Stimulated activated CD8-positive, alpha-beta memory T cell treated with anti-CD3 and anti-CD28 coated beads, Interleukin-4, amount 100 ng/mL, for 1 hour (primary cell): ENCODE results near the gene GATD1.

Experiments
- DNase-seq, 2 donors: peaks; one replicate each; pipeline ENCODE4 v3.0.0-alpha.2; 2020; ENCODE audit warnings: low read depth in 2 of 2, low spot score in 1 of 2

Gene GATD1

DNA sequence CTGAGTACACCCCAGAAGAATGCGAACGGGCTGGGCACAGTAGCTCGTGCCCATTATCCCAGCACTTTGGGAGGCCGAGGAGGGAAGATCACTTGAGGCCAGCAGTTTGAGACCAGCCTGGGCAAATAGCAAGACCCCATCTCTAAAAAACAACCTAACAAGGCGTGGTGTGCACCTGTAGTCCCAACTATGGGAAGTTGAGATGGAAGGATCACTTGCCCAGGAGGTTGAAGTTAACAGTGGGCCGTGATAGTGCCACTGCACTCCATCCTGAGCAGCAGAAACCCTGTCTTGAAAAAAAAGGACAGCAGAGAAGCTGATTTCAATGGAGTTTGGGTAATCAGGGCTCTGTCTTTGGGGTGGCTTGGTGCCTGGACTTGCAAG, 35.8 kb upstream of the GATD1 start:
- no peak for DNase-seq

DNA sequence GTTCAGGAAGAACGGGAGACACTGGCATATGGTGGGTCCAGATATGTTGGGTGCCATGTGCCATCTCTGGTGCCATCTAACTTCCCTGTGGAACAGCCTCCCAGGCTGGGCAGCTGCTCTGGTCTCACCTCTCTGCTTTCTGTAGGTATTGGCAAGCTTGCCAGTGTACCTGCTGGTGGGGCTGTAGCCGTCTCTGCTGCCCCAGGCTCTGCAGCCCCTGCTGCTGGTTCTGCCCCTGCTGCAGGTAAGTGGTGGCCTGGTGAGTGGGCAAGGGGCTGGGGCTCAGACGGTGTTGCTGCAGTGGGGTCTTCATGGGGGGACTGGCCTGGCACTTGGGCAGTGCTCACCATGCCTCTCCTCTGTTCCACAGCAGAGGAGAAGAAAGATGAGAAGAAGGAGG, 35.1 kb upstream of the GATD1 start:
- no peak for DNase-seq

DNA sequence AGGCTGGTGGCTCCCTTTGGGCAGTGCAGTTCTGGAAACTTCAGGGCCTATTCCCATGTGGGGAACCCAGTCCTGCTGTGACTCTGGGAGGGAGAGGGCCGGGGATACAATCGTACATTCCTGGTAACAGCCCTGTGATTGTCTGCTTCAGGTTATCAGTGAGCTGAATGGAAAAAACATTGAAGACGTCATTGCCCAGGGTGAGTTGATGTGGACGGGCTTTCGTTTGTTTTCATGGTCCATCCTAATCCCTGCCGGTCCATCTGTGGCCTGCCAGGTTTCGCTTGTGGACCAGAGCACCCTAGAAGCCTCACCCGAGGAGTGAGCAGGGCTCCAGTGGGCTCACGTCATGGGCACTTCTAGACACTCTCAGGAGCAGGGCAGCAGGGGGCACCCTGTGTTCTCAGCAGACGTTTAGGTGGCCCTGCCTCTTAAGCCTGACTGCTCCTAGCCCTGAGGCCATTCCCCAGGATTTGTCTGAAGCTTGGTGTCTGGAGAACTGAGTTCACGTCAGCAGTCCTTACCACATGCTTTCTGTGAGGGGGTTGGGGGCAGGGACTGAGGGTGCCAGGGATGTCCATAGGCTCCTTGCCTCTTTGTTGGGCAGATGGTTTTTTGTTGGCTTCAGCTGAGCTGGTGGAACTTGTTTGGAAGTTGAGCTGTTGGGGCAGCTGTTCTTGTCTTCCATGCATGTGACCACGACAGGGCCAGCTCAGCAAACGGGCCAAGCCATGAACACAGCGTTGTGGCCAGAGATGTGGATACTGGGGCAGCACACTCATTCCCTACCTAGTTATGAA, 34.4 kb upstream of the GATD1 start:
- no peak for DNase-seq

DNA sequence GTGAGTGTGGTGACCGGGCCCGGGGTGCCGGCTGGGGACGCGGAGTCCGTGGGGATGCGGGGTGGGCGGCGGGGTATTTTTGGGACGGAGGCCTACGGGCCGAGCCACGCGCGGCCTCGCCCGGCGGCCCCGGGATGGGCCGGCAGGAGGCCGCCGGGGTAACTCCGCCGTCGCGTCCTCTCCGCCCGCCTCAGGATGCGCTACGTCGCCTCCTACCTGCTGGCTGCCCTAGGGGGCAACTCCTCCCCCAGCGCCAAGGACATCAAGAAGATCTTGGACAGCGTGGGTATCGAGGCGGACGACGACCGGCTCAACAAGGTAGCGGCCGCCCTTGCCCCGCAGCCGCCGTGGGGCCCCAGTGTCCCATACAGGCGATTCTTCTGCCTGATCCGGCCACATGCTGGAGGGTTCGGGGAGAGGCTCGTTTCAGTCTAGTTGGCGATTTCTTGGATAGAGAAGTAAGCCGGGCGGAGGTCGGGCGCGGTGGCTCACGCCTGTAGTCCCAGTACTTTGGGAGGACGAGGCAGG, 32.8 kb upstream of the GATD1 start:
- DNase-seq = no peak

DNA sequence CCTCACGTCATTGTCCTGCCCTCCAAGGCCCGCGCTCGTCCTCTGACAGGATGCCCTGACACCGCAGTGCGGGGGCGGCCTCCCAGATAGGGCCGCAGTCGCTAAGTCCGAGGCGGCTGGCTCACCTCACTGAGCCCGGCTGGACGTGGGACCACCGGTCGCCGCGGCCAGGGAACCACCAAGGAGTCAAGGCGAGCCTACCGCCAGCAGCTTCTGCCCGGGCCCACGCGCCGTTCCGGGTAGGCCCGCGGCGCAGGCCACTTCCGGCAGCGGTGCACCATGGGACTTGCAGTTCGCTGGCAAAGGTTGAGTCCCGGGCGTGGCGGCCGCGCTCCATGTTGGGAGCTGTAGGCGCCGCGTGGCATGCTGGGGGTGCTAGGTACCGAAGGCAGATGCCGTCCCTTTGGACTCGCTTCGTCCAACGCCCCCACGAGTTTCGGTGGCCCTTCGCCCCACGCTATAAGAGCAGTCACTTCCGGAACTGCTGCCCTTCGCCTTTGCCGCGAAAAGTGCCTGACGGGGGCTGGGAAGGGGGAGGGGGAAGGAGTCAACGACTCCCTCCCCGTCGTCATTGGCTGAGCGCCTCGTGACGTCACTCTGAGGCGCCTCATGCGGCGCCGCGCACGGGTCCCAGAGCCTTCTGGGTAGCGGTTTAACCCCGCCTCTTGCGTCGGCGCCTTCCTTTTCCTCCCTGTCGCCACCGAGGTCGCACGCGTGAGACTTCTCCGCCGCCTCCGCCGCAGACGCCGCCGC, 32.2 kb upstream of the GATD1 start, which contains the start of gene RPLP2:
Gene RPLP2, plus strand, starts transcription at position 681 of the 753 bp plus-strand sequence. CDS start 268 bp downstream, outside the sequence.
- peak; percentile 96 for DNase-seq

DNA sequence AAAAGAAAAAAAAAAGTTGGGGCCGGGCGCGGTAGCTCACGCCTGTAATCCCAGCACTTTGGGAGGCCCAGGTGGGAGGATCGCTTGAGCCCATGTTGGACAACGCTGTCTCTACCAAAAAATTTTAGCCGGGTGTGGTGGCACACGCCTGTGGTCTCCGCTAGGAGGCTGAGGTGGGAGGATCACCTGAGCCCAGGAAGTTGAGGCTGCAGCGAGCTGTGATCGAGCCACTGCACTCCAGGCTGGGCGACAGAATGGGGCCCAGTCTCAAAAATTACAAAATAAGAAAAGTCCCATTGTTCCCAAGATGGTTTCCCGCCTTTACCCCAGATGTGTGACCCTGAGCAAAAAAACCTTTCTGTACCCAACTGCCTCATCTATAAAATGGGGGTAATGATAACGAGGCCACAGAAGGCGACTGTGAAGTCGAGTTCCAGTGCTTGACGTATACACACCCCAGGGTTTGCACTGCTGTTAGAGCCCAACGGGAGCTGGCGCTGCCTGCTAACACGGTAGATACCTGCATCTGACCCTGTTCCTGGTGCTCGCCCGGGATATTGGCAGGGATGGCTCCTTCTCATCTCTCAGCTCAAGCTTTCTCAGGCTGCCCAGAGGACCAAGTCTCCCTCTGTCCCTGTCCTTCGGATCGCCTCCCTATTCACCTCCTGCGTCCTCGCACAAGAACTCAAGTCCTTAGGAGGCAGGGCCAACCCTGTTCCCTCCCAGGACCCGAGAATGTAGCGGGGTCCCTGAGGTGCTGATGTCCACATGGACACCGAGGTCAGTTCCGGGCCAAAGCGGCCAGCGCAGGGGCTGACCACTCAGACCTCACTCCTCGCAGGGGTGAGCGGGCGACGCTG, 31.4 kb upstream of the GATD1 start:
- no peak for DNase-seq

DNA sequence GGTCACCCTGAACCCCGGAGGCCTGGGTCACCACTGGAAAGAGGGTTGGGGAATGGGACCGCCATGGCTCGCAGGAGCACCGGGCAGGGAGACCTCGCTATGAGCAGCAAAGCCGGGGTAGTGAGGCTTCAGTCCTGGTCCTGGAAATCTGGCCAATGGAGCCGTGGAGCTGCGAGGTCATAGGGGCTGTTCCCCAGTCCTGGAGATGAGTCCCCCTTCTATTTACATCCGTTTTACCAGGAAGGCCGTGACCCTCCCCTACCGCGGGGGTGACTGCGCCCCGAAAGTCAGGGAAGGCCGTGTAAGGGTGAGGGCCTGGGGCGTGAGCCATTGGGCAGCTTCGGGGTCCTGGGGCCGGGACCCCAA, 27.3 kb upstream of the GATD1 start:
- DNase-seq = no peak

DNA sequence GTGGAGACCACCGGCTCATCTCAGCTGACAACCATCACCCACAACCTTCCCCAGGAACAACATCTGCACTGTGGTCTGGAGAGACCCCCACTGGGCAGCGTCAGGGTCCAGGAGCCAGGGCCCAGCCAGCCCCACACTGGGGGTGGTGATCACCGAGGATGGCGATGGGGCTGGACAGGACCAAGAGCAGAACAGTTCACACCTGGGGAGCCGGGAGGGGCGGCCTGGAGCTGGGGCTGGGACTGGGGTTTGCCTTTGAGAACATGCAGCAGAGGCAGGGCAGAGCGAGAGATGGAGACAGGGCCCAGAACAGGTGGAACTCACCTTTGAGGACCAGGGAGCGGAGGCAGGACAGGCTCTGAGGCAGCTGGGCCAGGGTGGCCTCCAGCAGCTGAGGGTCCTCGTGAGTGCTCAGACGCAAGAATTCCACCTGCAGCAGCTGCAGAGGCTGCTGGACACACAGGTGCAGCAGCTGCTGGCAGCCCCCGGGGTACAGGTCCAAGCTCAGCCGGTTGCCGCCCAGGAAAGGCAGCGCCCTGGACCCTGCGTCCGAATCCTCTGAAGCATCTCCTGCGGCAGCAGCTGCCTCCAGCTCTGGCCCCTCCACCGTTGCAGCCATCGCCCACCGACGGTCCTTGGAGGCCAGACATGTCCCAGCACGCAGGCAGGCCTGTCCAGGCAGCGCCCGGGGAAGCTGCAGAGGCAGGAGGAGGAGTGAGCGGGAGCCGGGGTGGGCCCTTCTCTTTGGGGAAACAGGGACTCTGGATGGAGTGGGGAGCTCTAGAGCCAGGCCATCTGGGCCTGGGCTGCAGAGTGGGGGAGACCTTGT, 26.7 kb upstream of the GATD1 start:
- no peak for DNase-seq

DNA sequence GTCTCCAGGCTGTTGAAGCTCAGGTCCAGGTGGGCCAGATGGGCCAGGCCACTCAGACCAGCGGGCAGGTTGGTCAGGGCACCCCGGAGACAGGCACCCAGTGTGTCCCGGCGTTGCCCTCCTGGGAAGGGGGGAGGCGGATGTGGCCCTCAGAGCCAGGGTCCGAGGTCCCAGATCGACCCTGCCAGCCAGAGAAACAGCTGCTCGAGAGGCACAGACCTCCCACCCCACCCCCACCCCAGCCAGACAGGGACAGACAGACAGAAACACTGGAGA, 26.1 kb upstream of the GATD1 start:
- no peak for DNase-seq

DNA sequence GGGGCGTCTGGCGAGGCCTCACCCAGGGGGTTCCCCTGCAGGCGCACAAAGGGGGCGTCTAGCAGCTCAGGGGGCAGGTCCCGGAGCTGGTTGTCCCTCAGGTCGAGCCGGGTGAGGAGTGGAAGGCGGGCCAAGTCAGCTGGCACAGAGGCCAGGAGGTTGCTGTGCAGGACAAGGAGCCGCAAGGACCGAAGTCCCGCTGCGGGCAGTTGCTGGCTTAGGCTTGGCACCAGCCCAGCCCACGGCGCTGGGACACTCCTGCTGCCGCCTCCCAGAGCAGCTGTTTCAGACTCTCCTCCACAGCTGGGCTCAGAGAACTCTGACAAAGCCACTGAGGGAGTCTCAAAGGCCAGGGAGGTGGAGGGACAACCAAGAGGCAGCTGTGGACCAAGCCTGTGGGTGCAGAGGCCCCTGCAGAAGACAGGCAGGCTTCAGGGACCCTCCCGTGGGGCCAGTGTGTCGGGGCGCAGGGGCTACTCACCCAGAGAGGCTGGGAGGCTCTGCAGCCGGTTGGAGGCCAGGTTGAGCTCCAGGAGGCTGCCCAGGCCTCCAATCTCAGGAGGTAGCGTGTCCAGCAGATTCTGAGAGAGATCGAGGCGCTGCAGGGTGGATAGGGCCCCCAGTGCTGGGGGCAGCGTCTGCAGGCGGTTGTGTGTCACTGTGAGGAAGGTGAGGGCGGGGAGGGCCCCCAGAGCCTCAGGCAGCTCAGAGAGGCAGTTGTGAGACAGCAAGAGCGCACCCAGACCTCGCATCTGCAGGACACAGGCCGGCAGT, 25.6 kb upstream of the GATD1 start:
- DNase-seq = no peak

DNA sequence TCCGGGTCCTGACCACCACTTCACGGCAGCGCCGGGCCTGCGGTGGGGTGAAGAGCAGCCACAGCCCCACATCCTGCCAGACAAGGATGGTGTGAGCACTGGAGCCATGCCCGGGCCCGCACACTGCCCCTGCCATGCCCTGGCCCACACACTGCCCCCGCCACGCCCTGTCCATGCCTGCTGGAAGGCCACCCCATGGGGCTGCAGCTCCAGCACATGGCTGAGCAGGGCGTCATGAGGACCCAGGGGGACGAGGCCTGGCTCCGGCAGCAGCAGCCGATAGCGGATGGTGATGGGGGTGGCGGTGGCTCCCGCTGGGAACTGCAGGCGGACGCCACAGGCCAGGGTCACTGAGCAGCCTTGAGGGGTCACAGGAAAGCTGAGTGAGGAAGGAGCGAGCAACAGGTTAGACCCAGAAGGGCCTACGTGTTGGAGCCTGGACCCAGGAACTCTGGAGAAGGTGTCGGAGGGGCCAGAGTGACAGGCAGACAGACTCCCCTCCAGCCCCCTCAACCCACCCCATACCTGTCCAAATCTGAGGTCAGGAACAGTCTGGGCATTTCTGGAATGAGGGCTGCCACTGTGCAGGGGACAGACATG, 24.8 kb upstream of the GATD1 start:
- no peak for DNase-seq

DNA sequence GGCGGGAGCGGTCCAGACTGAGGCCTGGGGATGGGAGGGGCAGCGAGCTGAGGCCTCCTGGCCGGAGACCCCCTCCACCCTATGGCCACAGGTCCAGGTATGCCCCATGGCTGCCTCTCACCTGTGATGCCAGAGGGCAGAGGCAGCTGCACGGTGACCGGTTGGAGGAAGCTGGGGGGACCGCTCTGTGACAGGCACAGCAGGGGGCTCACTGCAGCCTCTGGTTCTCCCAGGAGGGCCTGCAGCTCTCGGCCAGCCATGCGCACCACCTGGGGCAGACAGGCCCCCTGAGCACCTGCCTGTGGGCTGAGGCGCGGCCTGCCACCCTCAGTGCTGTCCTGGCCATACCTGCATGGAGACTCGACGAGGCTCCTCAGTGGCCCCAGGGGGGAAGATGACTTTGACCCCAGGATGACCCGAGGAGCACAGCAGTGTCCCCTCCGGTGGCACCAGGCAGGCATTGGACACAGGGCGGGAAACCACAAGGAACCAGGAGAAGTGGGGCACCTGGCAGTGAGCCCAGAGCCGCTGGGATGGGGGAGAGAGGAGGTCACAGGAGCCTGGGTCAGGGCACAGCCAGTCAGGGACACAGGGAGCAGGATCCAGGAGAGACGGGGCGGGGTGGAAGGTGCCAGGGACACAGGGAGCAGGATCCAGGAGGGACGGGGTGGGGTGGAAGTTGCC, 24.0 kb upstream of the GATD1 start:
- DNase-seq = no peak

DNA sequence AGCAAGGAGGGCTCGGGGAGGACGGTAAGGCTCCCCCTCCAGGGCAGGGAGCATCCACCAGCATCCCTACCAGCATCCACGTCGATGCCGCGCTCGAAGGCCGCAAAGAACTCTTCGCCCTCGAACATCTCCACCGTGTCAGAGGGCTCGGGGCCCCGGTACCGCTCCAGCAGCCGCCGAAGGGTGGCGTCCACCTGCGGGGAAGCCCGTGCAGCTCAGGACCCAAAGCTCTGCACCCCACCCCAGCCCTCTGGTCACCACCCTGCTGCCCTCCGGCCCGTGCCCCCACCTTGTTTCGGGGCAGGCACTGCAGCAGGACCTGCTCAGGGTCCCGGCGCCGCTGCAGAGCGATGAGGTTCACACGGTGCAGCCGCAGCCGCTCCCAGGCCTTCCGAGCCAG, 23.2 kb upstream of the GATD1 start:
- no peak for DNase-seq

DNA sequence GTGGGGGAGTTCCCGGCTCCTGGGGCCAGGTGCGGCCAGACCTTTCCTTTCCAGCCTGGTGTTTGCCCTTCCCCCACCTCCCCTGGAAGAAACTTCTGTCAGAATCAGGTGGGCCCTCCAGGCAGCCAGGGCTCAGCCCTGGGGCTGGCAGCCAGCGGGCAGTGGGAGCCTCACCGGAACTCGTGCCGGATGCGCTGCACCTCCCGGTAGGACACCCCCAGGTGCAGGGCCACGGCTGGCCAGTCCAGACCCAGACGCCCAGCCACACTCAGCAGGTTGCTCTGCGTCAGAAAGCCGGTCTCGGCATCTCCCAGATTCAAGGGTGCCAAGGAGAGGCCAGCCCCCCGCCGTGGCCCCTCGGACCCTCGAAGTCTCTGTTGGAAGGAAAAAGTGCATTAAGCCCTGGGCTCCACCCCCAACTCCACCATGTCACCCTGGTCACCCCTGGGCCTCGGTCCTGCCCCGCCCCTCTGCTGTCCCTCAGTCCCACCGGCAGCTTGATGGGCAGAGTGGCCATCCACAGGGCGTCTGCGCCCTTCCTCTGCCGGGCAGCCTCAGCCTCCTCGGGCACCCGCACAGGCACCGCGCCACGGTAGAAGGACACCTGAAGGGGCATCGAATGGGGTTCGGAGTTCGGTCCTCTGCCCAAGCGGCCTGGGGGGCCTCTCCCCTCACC, 22.5 kb upstream of the GATD1 start:
- DNase-seq = no peak

DNA sequence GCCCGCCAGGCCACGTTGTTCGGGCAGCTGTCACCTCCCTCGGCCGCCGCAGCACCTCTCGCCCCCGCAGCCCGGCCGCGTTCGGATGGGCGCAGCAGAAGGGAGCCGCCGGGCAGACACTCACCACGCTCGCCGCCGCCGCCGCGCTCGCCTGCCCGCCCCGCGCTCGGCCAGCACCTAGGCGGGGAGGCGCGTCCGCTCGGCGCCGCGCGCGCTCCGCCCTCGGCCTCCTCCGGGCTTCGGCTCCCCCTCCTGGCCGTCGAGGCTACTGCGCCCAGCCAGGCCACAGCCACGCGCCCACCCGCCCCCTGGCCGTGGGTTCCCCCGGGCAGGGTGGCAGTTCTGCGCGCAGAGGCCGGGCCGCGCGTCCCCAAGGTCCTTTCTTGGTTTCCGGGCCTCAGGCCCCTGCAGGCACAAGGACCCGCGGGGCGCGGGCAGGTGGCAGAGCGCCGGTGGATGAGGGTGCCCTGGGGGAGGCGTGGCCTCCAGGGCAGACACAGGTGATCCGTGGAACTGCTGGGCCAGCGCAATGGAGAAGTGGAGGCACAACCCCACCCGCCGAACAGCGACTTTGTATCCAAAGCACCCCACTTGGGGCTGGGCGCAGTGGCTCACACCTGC, 20.9 kb upstream of the GATD1 start, which contains the start of gene SLC25A22:
Gene SLC25A22, minus strand, starts transcription at position 189 of the 621 bp plus-strand sequence. CDS start 3,275 bp downstream, outside the sequence.
- peak; percentile 61 to 69 for DNase-seq

DNA sequence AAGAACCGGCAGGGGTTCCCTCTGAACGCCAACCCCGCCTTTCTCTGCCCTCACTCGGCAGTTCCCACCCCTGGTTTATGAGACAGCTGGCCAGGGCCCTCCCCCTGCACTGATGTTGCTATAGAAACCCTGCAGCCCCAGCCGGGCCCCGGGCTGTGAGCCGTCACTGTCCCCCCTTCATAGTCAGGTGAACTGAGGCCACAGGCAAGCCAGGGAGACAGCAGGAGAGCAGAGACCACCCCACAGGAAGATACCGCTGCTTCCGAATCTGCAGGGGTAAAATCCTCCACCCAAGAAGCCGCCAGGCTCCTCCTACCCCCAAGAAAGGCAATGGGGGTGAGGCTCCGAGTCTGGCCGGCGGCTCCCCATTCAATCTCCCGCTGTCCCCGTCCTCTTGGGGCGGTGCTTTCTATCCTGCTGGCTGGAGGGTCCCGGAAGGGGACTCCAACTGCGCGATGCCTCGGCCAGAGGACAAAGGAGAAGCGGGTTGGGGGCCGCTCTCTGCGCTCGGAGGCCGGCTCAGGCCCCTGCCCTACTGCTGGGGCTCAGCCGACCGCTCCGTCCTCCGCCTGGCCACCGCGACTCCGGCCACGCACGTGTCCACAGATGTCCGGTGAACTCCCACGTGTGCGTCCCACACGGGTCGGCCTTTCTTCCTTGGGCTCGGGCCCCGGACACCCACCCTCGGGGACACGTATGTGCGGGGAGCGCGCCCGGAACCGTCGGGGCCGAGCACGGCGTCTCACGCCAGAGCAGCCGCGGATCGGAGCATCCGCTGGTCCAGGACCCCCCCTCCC, 20.2 kb upstream of the GATD1 start:
- peak in 1 of 2 donors; percentile 47 for DNase-seq
